GM12801 (cell line): Measurements from ENCODE around the gene SBSN.

Experiments
- CTCF ChIP-seq: IDR thresholded peaks from one replicate; pipeline ENCODE4 v1.5.1; 2011; ENCODE audit warnings: control low read depth; ENCODE audit not compliant: insufficient read length; ENCODE audit errors: extremely low read depth

The SBSN gene

DNA sequence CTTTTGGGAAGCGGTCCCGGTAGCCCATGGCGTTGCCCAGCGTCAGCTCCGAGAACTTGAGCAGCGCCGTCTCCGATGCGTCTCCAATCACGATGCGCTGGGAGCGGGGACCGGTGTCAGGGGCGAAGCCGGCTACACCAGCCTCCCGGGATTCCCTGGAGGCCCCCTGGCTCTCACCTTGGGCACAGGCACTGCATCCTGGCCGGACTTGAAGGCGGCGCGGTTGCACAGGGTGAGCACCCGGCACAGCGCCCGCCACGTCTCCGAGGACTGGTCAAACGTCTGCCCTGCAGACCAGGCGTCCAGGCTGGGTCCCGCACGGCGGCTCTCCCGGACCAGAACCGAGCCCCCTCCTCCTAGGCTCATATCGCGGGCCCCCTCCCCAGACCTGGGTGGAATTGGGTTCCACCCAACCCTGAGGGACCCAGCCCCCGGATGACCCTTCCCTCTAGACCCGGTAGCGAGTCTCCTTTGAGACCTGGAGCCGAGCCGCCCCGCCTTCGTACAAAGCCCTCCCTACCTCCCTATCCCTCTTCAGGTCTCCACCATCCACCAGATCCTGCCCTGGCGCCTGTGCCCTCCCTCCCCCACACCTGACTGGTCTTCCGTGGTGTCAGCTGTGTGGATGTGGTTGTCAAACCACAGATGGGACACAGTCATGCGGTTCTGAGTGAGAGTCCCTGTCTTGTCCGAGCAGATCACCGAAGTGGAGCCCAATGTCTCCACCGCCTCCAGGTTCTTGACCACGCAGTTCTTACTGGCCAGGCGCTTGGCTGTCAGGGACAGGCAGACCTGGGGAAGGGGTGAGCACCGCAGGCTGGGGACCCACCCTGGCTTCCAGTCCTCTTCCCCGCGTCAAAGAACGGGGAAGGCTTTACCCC is 30.5 kb upstream of the SBSN start:
- no peak for TF ChIP-seq CTCF

DNA sequence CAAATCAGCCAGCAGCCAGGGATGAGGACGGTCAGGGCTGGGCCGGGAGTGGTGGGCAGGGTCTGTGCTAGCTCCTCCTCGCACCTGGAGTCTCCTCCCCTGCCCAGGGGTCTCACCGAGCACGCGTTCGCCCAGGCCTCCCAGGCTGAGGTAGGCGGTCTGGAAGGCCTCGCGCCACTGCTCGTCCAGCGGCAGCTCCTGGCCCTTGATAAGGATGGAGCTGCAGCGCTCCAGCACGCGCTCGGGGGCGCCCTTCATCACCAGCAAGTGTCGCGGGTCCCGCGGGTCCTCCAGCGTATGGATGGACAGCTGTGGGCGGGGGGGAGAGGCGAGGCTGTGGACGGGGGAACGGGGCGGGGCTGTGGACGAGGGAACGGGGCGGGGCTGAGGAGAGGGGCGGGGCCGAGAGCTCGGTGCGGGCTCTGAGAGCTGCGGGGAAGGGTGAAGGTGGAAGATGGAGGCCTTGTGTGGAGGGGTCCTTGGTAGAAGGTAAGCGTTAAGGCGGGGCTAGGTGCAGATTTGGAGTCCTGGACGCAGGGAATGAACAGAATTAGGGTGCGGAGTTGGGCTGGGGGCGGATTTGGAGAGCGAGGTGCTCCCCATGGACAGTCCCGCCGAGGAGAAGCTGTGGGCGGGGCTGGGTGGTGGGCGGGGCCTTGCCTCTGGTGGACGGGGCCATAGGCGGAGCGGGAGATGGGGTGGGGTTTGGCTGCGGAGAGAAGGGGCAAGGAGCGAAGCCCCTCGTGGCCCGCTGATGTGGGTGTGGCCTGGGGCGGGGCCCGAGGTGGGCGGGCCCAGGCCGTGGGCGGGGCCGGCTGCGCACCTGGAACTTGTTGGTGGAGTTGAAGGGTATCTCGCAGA is 29.7 kb upstream of the SBSN start:
- no peak for TF ChIP-seq CTCF

- TF ChIP-seq CTCF = no peak
Observed at GRCh38 chr19:35556846-35557538, 28.9 kb upstream of the SBSN start.

GRCh38 chr19:35556025-35556590 is 28.0 kb upstream of the SBSN start:
- no peak for TF ChIP-seq CTCF

DNA sequence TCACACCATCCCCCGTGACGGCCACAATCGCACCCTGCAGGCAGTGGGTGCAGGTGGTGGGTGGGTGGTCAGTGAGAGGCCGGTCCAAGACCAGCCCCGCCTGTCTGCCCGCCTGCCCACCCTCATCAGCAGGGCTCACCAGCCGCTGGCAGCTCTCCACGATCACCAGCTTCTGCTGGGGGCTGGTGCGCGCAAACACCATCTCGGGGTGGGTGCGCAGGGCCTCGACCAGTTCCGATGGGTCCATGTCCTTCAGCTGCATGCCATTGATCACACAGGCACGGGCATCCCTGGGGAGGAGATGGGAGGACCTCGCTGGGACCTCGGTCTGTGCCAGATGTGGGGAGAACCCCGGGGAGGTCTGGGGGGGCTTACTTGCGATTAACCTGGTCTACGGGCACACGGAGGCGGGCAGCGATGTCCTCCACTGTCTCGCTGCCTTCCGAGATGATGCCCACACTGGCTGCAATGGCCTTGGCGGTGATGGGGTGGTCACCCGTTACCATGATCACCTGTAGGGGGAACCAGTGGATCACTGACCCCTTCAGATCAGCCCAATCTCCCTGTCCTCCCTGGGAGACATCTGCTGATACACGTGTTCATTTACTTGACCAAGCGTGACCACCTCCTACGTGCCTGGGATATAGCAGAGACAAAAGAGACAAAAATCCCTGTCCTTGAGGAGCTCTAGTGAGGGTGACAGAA is 27.3 kb upstream of the SBSN start:
- TF ChIP-seq CTCF = no peak

DNA sequence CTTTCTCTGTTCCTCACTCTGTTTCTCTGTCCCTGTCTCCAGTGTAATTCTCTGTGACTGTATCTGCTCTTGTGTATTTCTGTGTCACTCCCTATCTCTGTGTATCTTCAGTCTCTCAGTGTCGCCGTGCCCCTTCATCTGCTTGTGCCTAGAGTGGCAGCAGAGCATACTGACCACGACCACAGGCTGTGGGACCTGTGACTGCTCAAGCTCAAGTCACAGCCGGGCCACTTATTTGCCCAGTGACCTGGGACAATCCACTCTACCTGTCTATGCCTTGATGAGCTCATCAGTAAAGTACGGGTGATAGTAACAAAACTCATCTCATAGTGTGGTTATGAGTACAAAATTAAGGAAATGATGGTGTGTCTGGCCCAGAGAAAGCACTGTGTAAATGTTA is 26.0 kb upstream of the SBSN start:
- TF ChIP-seq CTCF = no peak
